Neural progenitor cell (in vitro differentiated cells): ENCODE results near the gene PLPPR2.

ENCODE experiments used
- CTCF ChIP-seq: fragments of 200-600 bp; sonication (generic); IDR thresholded peaks from 2 replicates; pipeline ENCODE4 v1.5.1; 2017; ENCODE audit warnings: antibody characterized with exemption, mild to moderate bottlenecking
- EZH2 ChIP-seq: fragments of 200-600 bp; sonication (generic); IDR thresholded peaks from 2 replicates; pipeline ENCODE4 v1.6.1; 2017; ENCODE audit warnings: antibody characterized with exemption, mild to moderate bottlenecking, moderate library complexity

GRCh38 chr19:11342429-11342828 is 12.8 kb upstream of the PLPPR2 start:
- TF ChIP-seq CTCF: no peak
- TF ChIP-seq EZH2: no peak
